Natural killer cell treated with Interleukin-12 subunit alpha and Interleukin-12 subunit beta and Interleukin-15 and Interleukin-18, amount 100 ng/mL, for 72 hours (primary cell): ENCODE data around the gene SLC9A8. TPM values are rescaled to one million over a fixed set of nuclear protein-coding genes. Genes with fewer than 3 reads are reported as not detected.
A peak's percentile ranks its signal among the peaks of the same experiment; 100 is the strongest.
"Not testable (repeated sequence)": the region's sequence is repeated elsewhere in the genome, so short reads cannot be mapped to it uniquely, and the experiment has no call there.

ENCODE experiments used
- ATAC-seq, 2 donors: fragments of 150-1000 bp; cut with Tn5 transposase in 1 of 2; sonication (Bioruptor Pico), chemical (Tn5 transposase) in 1 of 2; 2 replicates each; pipeline ENCODE4 v1.10.0; 2021
- DNase-seq: peaks from one replicate; pipeline ENCODE4 v3.0.0; 2022; ENCODE audit warnings: low spot score
- H3K27ac Mint-ChIP-seq, 2 donors: 1 replicate in 1 of 2; 2 replicates in 1 of 2; pipeline ENCODE4 v1.8.0; 2022; ENCODE audit warnings: mixed read lengths in 2 of 2, mild to moderate bottlenecking in 1 of 2, moderate library complexity in 1 of 2
- H3K27me3 Mint-ChIP-seq, 2 donors: 1 replicate in 1 of 2; 2 replicates in 1 of 2; pipeline ENCODE4 v1.8.0; 2022; ENCODE audit warnings: mixed read lengths in 2 of 2
- H3K36me3 Mint-ChIP-seq: one replicate; pipeline ENCODE4 v1.8.0; 2022; ENCODE audit warnings: mixed read lengths
- H3K4me1 Mint-ChIP-seq, 2 donors: 1 replicate in 1 of 2; 2 replicates in 1 of 2; pipeline ENCODE4 v1.8.0; 2022; ENCODE audit warnings: low read depth in 2 of 2, mixed read lengths in 2 of 2, mild to moderate bottlenecking in 1 of 2
- H3K4me3 Mint-ChIP-seq: one replicate; pipeline ENCODE4 v1.8.0; 2022; ENCODE audit warnings: mixed read lengths
- H3K9me3 Mint-ChIP-seq: 2 replicates; pipeline ENCODE4 v1.8.0; 2022; ENCODE audit warnings: mixed read lengths
- total RNA-seq, 2 donors: library from RNA; stranded (reverse); gene quantifications; one replicate each; pipeline ENCODE4 v1.2.3, GENCODE V29; 2022

The SLC9A8 gene
- total RNA-seq, 2 donors from 2014 or later = 22.0 to 27.6 TPM

GRCh38 chr20:49854190-49854875 is 41.7 kb downstream of the SLC9A8 start:
- H3K9me3 Mint-ChIP-seq = no peaks in the 10 kb centered on the region
- no peaks in the 10 kb centered on the region for H3K27me3 Mint-ChIP-seq
- peak overlapping the region in 1 of 2 donors; percentile 38 for H3K27ac Mint-ChIP-seq
- H3K36me3 Mint-ChIP-seq = peaks cover 11% of the 10 kb centered on the region
- DNase-seq = no peak
- H3K4me1 Mint-ChIP-seq = peaks cover 0 to 3% of the 10 kb centered on the region in 2 donors
- no peak for ATAC-seq
- no peak overlapping the region for H3K4me3 Mint-ChIP-seq

- ATAC-seq (no peak), DNase-seq (no peak)
- peaks cover 5% of the 10 kb centered on the region in 2 donors for H3K4me1 Mint-ChIP-seq
- no peak overlapping the region for H3K27ac Mint-ChIP-seq
- H3K4me3 Mint-ChIP-seq = no peak overlapping the region
- no peaks in the 10 kb centered on the region for H3K9me3 Mint-ChIP-seq
- H3K27me3 Mint-ChIP-seq = no peaks in the 10 kb centered on the region
- H3K36me3 Mint-ChIP-seq = peaks cover 5% of the 10 kb centered on the region
These were observed 44.3 kb downstream of the SLC9A8 start for GRCh38 chr20:49856904-49857303.

DNA sequence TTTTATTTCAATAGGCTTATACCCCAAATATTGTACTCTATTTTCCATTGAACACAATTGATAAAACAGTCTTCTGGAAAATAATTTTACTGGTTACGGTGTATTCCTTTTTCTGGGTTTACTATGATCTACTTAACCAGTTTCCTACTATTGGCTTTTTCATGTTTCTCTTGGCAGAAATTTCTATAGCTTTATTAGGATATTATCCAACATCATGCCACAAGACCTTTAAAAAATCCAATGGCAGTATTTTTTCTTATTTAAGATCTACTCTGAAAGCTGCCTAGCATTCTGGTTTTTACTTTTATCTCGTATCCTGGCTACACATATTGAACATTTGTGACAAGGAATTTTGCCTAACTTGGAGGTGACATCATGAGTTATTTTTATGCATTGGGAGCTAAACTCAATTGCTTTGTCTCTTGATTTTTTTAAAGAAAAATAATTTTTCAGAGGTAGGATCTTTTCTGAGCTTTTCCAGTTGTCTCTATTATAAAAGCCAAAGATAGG is 45.5 kb downstream of the SLC9A8 start:
- Mint-ChIP-seq H3K36me3 (peaks cover 5% of the 10 kb centered on the region), H3K4me3 (no peak overlapping the region), H3K27me3 (no peaks in the 10 kb centered on the region), H3K9me3 (no peaks in the 10 kb centered on the region), H3K4me1 (peaks cover 5% of the 10 kb centered on the region in 2 donors), H3K27ac (no peak overlapping the region)
- DNase-seq (no peak), ATAC-seq (no peak)

DNA sequence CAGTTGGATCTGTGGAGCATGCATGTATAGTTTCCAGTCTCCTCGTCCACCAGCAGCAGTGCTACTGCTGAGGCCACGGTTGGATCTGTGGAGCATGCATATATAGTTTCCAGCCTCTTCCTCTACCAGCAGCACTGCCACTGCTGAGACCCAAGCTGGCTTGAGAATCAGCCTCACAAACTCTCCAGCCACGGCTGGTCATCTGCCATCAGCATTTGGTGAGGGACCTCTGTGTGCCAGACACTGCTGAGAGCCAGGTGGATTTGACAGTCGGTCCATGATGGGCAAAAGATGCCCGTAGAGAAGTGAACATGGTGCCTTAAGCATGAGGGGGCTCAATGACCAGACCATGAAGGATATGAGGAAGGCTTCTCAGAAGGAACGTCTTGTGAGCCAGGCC is 46.4 kb downstream of the SLC9A8 start:
- peaks cover 5% of the 10 kb centered on the region for H3K36me3 Mint-ChIP-seq
- H3K27ac Mint-ChIP-seq = no peak overlapping the region
- no peaks in the 10 kb centered on the region for H3K27me3 Mint-ChIP-seq
- no peak overlapping the region for H3K4me3 Mint-ChIP-seq
- H3K4me1 Mint-ChIP-seq = peaks cover 5% of the 10 kb centered on the region in 2 donors
- ATAC-seq = no peak
- no peaks in the 10 kb centered on the region for H3K9me3 Mint-ChIP-seq
- no peak for DNase-seq

GRCh38 chr20:49859807-49860206 is 47.2 kb downstream of the SLC9A8 start:
- ATAC-seq (no peak), DNase-seq (no peak)
- H3K36me3 Mint-ChIP-seq = peaks cover 11% of the 10 kb centered on the region
- H3K4me1 Mint-ChIP-seq = peaks cover 5% of the 10 kb centered on the region in 2 donors
- H3K27ac Mint-ChIP-seq = no peak overlapping the region
- H3K27me3 Mint-ChIP-seq = no peaks in the 10 kb centered on the region
- no peaks in the 10 kb centered on the region for H3K9me3 Mint-ChIP-seq
- no peak overlapping the region for H3K4me3 Mint-ChIP-seq

DNA sequence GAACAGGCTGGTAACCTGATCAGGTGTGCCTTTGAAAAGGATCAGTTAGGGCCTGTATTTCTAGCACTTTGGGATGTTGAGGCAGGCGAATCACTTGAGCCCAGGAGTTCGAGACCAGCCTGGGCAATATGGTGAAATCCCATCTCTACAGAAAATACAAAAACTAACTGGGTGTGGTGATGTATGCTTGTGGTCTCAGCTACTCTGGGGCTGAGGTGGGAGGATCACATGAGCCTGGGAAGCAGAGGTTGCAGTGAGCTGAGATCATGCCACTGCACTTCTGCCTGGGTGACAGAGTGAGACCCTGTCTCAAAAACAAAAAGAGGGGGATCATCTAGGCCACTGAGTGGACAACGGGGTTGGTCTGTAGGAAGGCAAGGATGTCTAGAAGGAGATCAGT is 48.6 kb downstream of the SLC9A8 start:
- not testable (repeated sequence) for H3K9me3 Mint-ChIP-seq, H3K4me3 Mint-ChIP-seq, H3K36me3 Mint-ChIP-seq, H3K27me3 Mint-ChIP-seq, ATAC-seq, H3K4me1 Mint-ChIP-seq, DNase-seq
- peak overlapping the region; percentile 35 to 58 for H3K27ac Mint-ChIP-seq

- Mint-ChIP-seq H3K4me1 (peaks cover 5 to 17% of the 10 kb centered on the region in 2 donors), H3K27ac (no peak overlapping the region), H3K36me3 (peaks cover 14% of the 10 kb centered on the region), H3K9me3 (no peaks in the 10 kb centered on the region), H3K27me3 (no peaks in the 10 kb centered on the region), H3K4me3 (no peak overlapping the region)
- no peak for DNase-seq
- ATAC-seq = no peak
These were observed 50.1 kb downstream of the SLC9A8 start for GRCh38 chr20:49862607-49863200.

DNA sequence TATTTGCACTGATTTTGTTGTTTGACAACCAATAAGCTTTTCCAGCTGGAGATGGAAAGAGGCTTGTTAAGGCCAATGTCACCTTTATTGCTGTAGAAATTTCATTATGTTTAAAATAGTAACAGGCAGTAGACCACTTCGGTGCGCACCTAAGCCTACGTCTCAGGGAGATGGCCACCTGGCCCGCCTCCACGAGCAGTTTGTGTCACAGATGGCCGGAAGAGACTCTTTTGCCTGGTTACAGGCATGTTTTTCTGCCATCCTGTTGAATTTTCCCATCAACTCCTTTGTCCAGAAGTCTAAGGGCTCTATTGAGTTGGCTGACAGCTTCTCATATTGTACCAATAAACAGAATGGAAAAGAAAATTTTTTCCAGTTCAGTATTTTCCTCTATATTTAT is 51.0 kb downstream of the SLC9A8 start:
- H3K27me3 Mint-ChIP-seq = no peaks in the 10 kb centered on the region
- H3K27ac Mint-ChIP-seq = no peak overlapping the region
- no peak overlapping the region for H3K4me3 Mint-ChIP-seq
- peaks cover 15% of the 10 kb centered on the region for H3K36me3 Mint-ChIP-seq
- H3K9me3 Mint-ChIP-seq = no peaks in the 10 kb centered on the region
- ATAC-seq (no peak), DNase-seq (no peak)
- peaks cover 5 to 19% of the 10 kb centered on the region in 2 donors for H3K4me1 Mint-ChIP-seq

GRCh38 chr20:49865559-49865958 is 52.9 kb downstream of the SLC9A8 start:
- Mint-ChIP-seq H3K27ac (peak overlapping the region in 1 of 2 donors; percentile 48), H3K4me3 (no peak overlapping the region)
- ATAC-seq = peak in 1 of 2 donors; percentile 11

DNA sequence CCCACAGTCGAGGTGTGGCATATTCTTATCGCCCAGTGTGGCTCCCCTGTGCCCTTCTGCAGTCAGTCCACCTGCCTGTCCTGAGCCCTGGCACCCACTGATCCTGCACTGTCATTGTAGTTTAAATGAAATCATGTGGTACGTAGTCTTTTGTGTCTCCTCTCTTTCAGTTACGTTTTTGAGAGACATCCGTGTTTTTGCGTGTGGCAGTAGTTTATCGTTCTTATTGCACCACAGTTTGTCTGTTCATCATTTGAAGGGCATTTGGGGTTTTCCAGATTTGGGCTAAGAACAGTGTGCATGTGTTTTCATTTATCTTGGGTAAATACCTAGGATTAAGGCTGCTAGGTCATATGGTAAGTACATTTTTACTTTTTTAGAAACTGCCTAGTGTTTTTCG is 53.4 kb downstream of the SLC9A8 start:
- peak in 1 of 2 donors; percentile 81 for ATAC-seq
- peak overlapping the region in 1 of 2 donors; percentile 48 for H3K27ac Mint-ChIP-seq
- no peak overlapping the region for H3K4me3 Mint-ChIP-seq

More at GRCh38 chr20:49865559-49865958, 52.9 kb downstream of the SLC9A8 start:
- DNase-seq = no peak
- Mint-ChIP-seq H3K9me3 (no peaks in the 10 kb centered on the region), H3K36me3 (peaks cover 19% of the 10 kb centered on the region), H3K27me3 (no peaks in the 10 kb centered on the region), H3K4me1 (peaks cover 9 to 19% of the 10 kb centered on the region in 2 donors)

DNA sequence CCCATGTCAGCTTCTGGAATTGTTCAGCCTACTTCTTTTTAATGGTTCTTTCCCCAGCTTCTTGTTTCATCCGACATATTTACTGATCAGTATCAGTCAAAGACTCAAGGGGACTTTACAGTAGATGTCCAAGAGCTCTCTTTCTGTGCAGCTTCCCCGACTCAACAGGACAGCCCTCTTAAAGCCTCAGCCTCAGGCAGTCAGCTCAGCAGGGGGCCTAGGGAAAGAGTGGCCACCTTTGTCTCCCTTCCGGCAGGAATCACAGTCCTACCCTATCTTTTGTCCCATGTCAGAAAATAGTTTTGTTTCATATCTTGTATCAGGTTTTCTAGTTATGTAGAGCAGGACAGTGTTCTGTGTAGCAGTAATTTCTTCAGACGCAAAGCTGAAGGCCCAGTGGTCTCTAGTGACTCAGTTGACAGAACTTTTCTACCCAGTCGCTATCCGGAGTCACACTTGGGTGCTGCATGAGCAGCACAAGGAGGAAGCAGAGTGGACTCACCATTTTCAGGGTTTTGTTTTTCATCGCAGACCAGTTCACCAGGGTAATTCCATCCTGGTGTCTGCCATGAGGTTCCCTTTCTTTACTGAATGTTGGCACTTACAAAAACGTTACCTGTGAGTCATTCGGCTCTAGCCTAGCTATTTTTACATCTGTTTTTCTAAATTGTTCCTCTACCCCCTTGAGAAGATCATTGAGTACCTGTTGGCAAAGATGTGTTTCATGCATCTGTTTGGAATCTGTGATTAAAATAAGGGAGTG is 55.0 kb downstream of the SLC9A8 start:
- peaks cover 19% of the 10 kb centered on the region for H3K36me3 Mint-ChIP-seq
- peaks cover 4 to 15% of the 10 kb centered on the region in 2 donors for H3K4me1 Mint-ChIP-seq
- peak overlapping the region; percentile 24 for H3K4me3 Mint-ChIP-seq
- no peaks in the 10 kb centered on the region for H3K9me3 Mint-ChIP-seq
- DNase-seq = no peak
- no peak for ATAC-seq
- peak overlapping the region in 1 of 2 donors; percentile 48 for H3K27ac Mint-ChIP-seq
- no peaks in the 10 kb centered on the region for H3K27me3 Mint-ChIP-seq

More for the DNA sequence above, 53.4 kb downstream of the SLC9A8 start:
- no peak for DNase-seq
- Mint-ChIP-seq H3K36me3 (peaks cover 19% of the 10 kb centered on the region), H3K27me3 (no peaks in the 10 kb centered on the region), H3K4me1 (peaks cover 4 to 15% of the 10 kb centered on the region in 2 donors), H3K9me3 (no peaks in the 10 kb centered on the region)

GRCh38 chr20:49868538-49868937 is 55.9 kb downstream of the SLC9A8 start:
- Mint-ChIP-seq H3K27ac (peak overlapping the region; percentile 6 to 48), H3K4me3 (peak overlapping the region; percentile 24), H3K36me3 (peaks cover 19% of the 10 kb centered on the region)

GRCh38 chr20:49868964-49869363 is 56.3 kb downstream of the SLC9A8 start:
- H3K36me3 Mint-ChIP-seq = peaks cover 19% of the 10 kb centered on the region
- no peak for DNase-seq
- H3K4me3 Mint-ChIP-seq = peak overlapping the region; percentile 16
- no peaks in the 10 kb centered on the region for H3K9me3 Mint-ChIP-seq
- H3K27me3 Mint-ChIP-seq = no peaks in the 10 kb centered on the region
- ATAC-seq = peak in 1 of 2 donors; percentile 58
- peak overlapping the region; percentile 6 to 7 for H3K27ac Mint-ChIP-seq
- H3K4me1 Mint-ChIP-seq = peaks cover 4 to 15% of the 10 kb centered on the region in 2 donors

More at GRCh38 chr20:49868538-49868937, 55.9 kb downstream of the SLC9A8 start:
- Mint-ChIP-seq H3K9me3 (no peaks in the 10 kb centered on the region), H3K4me1 (peaks cover 4 to 15% of the 10 kb centered on the region in 2 donors), H3K27me3 (no peaks in the 10 kb centered on the region)
- ATAC-seq (no peak), DNase-seq (no peak)
